ENCODE results near the gene HAPLN1. TPM values are rescaled to one million over a fixed set of nuclear protein-coding genes. Genes with fewer than 3 reads are reported as not detected.
A peak's percentile ranks its signal among the peaks of the same experiment; 100 is the strongest.

Gene HAPLN1
- total and polyA plus RNA-seq, 4 donors = 0.03 to 1.5 (median 0.15) TPM

DNA sequence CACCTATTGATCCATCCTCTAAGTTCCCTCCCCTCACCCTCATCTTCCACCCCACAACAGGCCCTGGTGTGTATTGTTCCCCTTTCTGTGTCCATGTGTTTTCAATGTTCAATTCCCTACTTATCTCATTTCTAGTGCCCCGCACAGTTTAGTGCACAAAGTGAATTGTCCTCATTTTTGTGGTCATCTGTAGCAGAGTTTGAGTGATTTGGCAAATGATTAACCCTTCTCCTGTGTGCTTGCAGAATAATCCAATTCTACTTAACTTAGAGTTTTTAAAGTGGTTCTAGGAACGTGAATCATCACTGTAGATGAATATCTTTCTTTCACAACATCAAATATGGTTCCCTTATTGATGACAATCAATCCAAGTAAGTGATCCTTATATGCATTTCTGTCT, 6.3 kb upstream of the HAPLN1 start:
- peak in 1 of 3 donors; percentile 27 for DNase-seq
- no peaks in the 10 kb centered on the region for H3K36me3 ChIP-seq (ENCODE audit: control insufficient read depth in 4 of 4, insufficient read depth in 4 of 4, low read length in 4 of 4)
- no peak for ATAC-seq (ENCODE audit: insufficient read depth, low FRiP score)
- H3K9me3 ChIP-seq (ENCODE audit: control insufficient read depth in 4 of 4, insufficient read depth in 3 of 4, low read length in 3 of 4) = no peaks in the 10 kb centered on the region
- 59 to 81% methylated on average over 2 of the region's 2 CpGs for WGBS, 2 donors
- no peak overlapping the region for H3K9ac ChIP-seq (ENCODE audit: insufficient read depth in 1 of 2, low read length in 2 of 2)
- TF ChIP-seq, protein P1, sequence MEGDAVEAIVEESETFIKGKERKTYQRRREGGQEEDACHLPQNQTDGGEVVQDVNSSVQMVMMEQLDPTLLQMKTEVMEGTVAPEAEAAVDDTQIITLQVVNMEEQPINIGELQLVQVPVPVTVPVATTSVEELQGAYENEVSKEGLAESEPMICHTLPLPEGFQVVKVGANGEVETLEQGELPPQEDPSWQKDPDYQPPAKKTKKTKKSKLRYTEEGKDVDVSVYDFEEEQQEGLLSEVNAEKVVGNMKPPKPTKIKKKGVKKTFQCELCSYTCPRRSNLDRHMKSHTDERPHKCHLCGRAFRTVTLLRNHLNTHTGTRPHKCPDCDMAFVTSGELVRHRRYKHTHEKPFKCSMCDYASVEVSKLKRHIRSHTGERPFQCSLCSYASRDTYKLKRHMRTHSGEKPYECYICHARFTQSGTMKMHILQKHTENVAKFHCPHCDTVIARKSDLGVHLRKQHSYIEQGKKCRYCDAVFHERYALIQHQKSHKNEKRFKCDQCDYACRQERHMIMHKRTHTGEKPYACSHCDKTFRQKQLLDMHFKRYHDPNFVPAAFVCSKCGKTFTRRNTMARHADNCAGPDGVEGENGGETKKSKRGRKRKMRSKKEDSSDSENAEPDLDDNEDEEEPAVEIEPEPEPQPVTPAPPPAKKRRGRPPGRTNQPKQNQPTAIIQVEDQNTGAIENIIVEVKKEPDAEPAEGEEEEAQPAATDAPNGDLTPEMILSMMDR (IDR thresholded peaks at IDR 0.05; ENCODE audit: control extremely low read depth, extremely low read depth) = no peak
- no peaks in the 10 kb centered on the region for H3K27me3 ChIP-seq (ENCODE audit: control insufficient read depth in 3 of 3, insufficient read depth in 3 of 3, low read length in 2 of 3)
- H3K4me3 ChIP-seq = no peak overlapping the region
- peaks cover 0 to 4% (median 0%) of the 10 kb centered on the region in 5 donors for H3K4me1 ChIP-seq (ENCODE audit: control insufficient read depth in 5 of 5, insufficient read depth in 5 of 5, low read length in 5 of 5)
- H3K27ac ChIP-seq (ENCODE audit: low read depth in 1 of 2, low read length in 1 of 2) = no peak overlapping the region

DNA sequence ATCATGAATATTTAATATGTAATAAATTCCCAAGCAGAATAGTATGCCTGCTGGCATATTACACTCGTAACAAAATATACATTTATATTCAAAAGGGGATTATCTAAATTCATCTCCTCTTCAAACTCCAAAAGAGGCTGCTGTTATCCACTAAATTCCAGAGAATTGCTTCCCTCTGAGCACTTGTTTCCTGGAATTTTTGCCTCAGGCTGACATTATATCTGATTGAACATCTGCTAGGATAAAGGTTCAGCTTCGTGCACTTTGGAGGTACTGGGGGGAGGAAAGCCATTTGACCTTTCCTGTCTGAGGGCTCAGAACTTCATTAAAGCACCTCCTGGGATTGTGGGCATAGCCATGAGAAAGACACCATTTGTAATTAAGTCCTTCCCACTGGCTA, 4.3 kb upstream of the HAPLN1 start:
- peaks cover 0 to 11% (median 0%) of the 10 kb centered on the region in 5 donors for H3K4me1 ChIP-seq (ENCODE audit: control insufficient read depth in 5 of 5, insufficient read depth in 5 of 5, low read length in 5 of 5)

DNA sequence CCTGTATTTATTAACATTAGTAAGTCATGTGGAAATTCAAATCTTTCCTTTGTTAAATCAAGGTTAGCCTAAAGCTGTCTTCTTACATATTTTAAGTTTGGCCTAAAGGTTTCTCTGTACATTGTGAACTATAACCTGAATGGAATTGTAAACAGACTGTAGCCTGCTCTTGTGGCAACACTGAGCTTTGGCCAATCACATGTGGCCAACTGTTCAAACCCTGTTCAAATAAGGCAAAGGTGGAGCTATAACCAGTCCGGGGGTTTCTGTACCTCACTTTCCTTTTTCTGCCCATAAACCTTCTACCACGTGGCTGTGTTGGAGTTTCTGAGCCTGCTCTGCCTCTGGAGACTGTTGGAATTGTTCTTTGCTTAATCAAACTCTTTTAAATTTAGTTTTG, 3.3 kb upstream of the HAPLN1 start:
- Histone ChIP-seq H3K36me3 (ENCODE audit: control insufficient read depth in 4 of 4, insufficient read depth in 4 of 4, low read length in 4 of 4) (no peaks in the 10 kb centered on the region), H3K4me3 (no peak overlapping the region), H3K9me3 (ENCODE audit: control insufficient read depth in 4 of 4, insufficient read depth in 3 of 4, low read length in 3 of 4) (no peaks in the 10 kb centered on the region), H3K27ac (ENCODE audit: low read depth in 1 of 2, low read length in 1 of 2) (no peak overlapping the region), H3K9ac (ENCODE audit: insufficient read depth in 1 of 2, low read length in 2 of 2) (no peak overlapping the region), H3K27me3 (ENCODE audit: control insufficient read depth in 3 of 3, insufficient read depth in 3 of 3, low read length in 2 of 3) (peaks cover 0 to 12% (median 0%) of the 10 kb centered on the region in 3 donors), H3K4me1 (ENCODE audit: control insufficient read depth in 5 of 5, insufficient read depth in 5 of 5, low read length in 5 of 5) (peaks cover 0 to 11% (median 0%) of the 10 kb centered on the region in 5 donors)
- TF ChIP-seq, protein P1 (IDR thresholded peaks at IDR 0.05; ENCODE audit: control extremely low read depth, extremely low read depth) = no peak
- DNase-seq = no peak
- no peak for ATAC-seq (ENCODE audit: insufficient read depth, low FRiP score)
- WGBS, 2 donors = 69 to 77% methylated on average over 2 of the region's 2 CpGs

More for the DNA sequence above, 4.3 kb upstream of the HAPLN1 start:
- Histone ChIP-seq H3K9ac (ENCODE audit: insufficient read depth in 1 of 2, low read length in 2 of 2) (no peak overlapping the region), H3K36me3 (ENCODE audit: control insufficient read depth in 4 of 4, insufficient read depth in 4 of 4, low read length in 4 of 4) (no peaks in the 10 kb centered on the region), H3K4me3 (no peak overlapping the region), H3K27ac (ENCODE audit: low read depth in 1 of 2, low read length in 1 of 2) (no peak overlapping the region), H3K27me3 (ENCODE audit: control insufficient read depth in 3 of 3, insufficient read depth in 3 of 3, low read length in 2 of 3) (peaks cover 0 to 10% (median 0%) of the 10 kb centered on the region in 3 donors), H3K9me3 (ENCODE audit: control insufficient read depth in 4 of 4, insufficient read depth in 3 of 4, low read length in 3 of 4) (no peaks in the 10 kb centered on the region)
- TF ChIP-seq, protein P1 (IDR thresholded peaks at IDR 0.05; ENCODE audit: control extremely low read depth, extremely low read depth) = no peak
- ATAC-seq (ENCODE audit: insufficient read depth, low FRiP score) = no peak
- WGBS, 2 donors = 69 to 82% methylated on average over 2 of the region's 2 CpGs
- DNase-seq = no peak

DNA sequence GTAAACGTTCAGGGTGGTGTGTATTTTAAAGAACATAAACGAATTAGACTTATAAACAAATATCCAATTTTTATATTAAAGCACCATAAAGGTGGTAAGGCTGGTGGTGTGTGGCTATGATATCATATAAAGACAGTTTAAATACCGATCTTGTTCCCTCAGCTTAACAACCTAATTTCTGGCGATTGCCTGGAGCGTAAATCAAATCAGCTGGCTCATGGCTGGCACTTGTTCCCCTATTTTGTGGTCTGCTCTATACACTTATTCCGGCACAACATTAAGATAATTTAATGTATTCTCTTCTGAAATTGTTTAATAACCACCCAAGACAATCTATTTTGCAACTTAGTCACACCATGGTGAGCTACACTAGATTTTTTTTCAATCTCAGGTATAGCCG, 2.4 kb upstream of the HAPLN1 start:
- ATAC-seq (ENCODE audit: insufficient read depth, low FRiP score) = no peak
- WGBS, 2 donors = 64 to 71% methylated on average over 7 of the region's 7 CpGs

More for the DNA sequence above, 2.4 kb upstream of the HAPLN1 start:
- Histone ChIP-seq H3K4me3 (no peak overlapping the region), H3K36me3 (ENCODE audit: control insufficient read depth in 4 of 4, insufficient read depth in 4 of 4, low read length in 4 of 4) (no peaks in the 10 kb centered on the region), H3K9ac (ENCODE audit: insufficient read depth in 1 of 2, low read length in 2 of 2) (no peak overlapping the region), H3K4me1 (ENCODE audit: control insufficient read depth in 5 of 5, insufficient read depth in 5 of 5, low read length in 5 of 5) (peaks cover 0 to 13% (median 0%) of the 10 kb centered on the region in 5 donors), H3K27ac (ENCODE audit: low read depth in 1 of 2, low read length in 1 of 2) (no peak overlapping the region), H3K27me3 (ENCODE audit: control insufficient read depth in 3 of 3, insufficient read depth in 3 of 3, low read length in 2 of 3) (peaks cover 0 to 12% (median 0%) of the 10 kb centered on the region in 3 donors), H3K9me3 (ENCODE audit: control insufficient read depth in 4 of 4, insufficient read depth in 3 of 4, low read length in 3 of 4) (no peaks in the 10 kb centered on the region)
- TF ChIP-seq, protein P1 (IDR thresholded peaks at IDR 0.05; ENCODE audit: control extremely low read depth, extremely low read depth) = no peak
- DNase-seq = no peak
